Natural killer cell treated with Interleukin-12 subunit alpha and Interleukin-12 subunit beta and Interleukin-15 and Interleukin-18, amount 100 ng/mL, for 72 hours (primary cell): Measurements from ENCODE around the gene GBP3. TPM values are rescaled to one million over a fixed set of nuclear protein-coding genes. Genes with fewer than 3 reads are reported as not detected.
"Not testable (repeated sequence)": the region's sequence is repeated elsewhere in the genome, so short reads cannot be mapped to it uniquely, and the experiment has no call there.

ENCODE experiments used
- ATAC-seq, 2 donors: fragments of 150-1000 bp; cut with Tn5 transposase in 1 of 2; sonication (Bioruptor Pico), chemical (Tn5 transposase) in 1 of 2; 2 replicates each; pipeline ENCODE4 v1.10.0; 2021
- DNase-seq: peaks from one replicate; pipeline ENCODE4 v3.0.0; 2022; ENCODE audit warnings: low spot score
- H3K27ac Mint-ChIP-seq, 2 donors: 1 replicate in 1 of 2; 2 replicates in 1 of 2; pipeline ENCODE4 v1.8.0; 2022; ENCODE audit warnings: mixed read lengths in 2 of 2, mild to moderate bottlenecking in 1 of 2, moderate library complexity in 1 of 2
- H3K27me3 Mint-ChIP-seq, 2 donors: 1 replicate in 1 of 2; 2 replicates in 1 of 2; pipeline ENCODE4 v1.8.0; 2022; ENCODE audit warnings: mixed read lengths in 2 of 2
- H3K36me3 Mint-ChIP-seq: one replicate; pipeline ENCODE4 v1.8.0; 2022; ENCODE audit warnings: mixed read lengths
- H3K4me1 Mint-ChIP-seq, 2 donors: 1 replicate in 1 of 2; 2 replicates in 1 of 2; pipeline ENCODE4 v1.8.0; 2022; ENCODE audit warnings: low read depth in 2 of 2, mixed read lengths in 2 of 2, mild to moderate bottlenecking in 1 of 2
- H3K4me3 Mint-ChIP-seq: one replicate; pipeline ENCODE4 v1.8.0; 2022; ENCODE audit warnings: mixed read lengths
- H3K9me3 Mint-ChIP-seq: 2 replicates; pipeline ENCODE4 v1.8.0; 2022; ENCODE audit warnings: mixed read lengths
- total RNA-seq, 2 donors: library from RNA; stranded (reverse); gene quantifications; one replicate each; pipeline ENCODE4 v1.2.3, GENCODE V29; 2022

The GBP3 gene
- total RNA-seq, 2 donors from 2014 or later: 36.6 to 88.6 TPM

DNA sequence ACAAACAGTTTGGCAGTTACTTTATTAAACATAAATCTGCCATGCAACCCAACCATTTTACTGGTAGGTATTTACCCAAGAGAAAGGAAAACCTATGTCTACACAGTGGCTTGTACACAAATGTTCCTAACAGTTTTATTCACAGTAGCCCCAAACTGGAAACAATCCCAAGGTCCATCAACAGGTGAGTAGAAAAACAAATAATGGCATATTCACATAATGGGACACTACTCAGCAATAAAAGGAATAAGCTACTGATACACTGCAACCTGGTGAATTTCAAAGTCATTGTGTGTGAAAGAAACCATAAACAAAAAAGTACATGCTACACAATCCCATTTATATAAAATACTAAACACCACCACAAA lies 42.9 kb downstream of the GBP3 start:
- Mint-ChIP-seq H3K36me3 (peaks cover 44% of the 10 kb centered on the region), H3K27ac (peak overlapping the region; percentile 89 to 96), H3K4me3 (peak overlapping the region; percentile 66), H3K9me3 (peaks cover 6% of the 10 kb centered on the region), H3K27me3 (no peaks in the 10 kb centered on the region), H3K4me1 (peaks cover 71% of the 10 kb centered on the region in 2 donors)
- DNase-seq (no peak), ATAC-seq (no peak)

DNA sequence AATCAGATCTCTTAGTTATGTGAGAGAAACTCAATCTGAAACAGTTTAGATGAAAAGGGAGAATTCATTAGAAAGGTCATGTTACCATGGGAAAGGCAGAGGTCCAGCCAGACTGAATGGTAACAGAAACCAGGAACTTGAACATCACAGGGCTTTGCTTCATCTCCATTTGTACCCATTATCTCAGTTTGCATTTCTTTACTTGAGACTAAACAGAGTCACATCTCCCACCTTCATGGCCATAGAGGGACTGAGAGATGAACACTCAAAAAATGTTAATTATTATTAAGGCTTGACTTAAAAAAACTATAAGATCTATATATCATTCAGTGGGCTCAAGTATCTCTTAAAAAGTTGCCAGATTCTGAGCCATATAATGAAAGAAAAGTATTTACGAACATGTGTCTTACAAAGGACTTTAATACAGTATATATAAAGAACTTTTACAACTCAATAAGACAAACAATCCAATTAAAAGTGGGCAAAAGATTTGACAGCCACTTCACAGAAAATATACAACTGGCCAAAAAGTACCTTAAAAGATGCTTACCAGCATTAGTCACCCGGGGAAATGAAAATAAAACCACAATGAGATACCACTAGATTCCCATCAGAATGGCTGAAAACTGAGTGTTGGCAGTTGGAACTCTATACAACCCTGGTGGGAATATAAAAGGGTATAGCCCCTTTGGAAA lies 43.5 kb downstream of the GBP3 start:
- ATAC-seq (peak; percentile 55 to 69), DNase-seq (no peak)
- Mint-ChIP-seq H3K27me3 (no peaks in the 10 kb centered on the region), H3K4me3 (peak overlapping the region; percentile 66), H3K36me3 (peaks cover 44% of the 10 kb centered on the region), H3K27ac (peak overlapping the region; percentile 89 to 96), H3K9me3 (peaks cover 6% of the 10 kb centered on the region), H3K4me1 (peaks cover 70% of the 10 kb centered on the region in 2 donors)

DNA sequence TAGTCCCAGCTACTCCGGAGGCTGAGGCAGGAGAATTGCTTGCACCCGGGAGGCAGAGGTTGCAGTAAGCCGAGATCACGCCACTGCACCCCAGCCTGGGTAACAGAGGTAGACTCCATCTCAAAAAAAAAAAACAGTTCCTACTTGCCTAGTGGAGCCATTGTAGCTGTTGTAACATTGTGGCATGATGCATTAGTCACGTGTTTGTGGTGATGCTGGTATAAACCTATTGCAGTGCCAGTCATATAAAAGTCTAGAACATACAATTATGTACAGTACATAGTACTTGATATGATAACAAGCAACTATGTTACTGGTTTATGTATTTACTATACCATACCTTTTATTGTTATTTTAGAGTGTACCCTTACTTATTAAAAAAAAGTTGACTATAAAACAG lies 46.4 kb downstream of the GBP3 start:
- ATAC-seq (peak in 1 of 2 donors; percentile 57), DNase-seq (no peak)
- Mint-ChIP-seq H3K27me3 (no peaks in the 10 kb centered on the region), H3K4me3 (no peak overlapping the region), H3K27ac (no peak overlapping the region), H3K9me3 (peaks cover 3% of the 10 kb centered on the region), H3K36me3 (peaks cover 16% of the 10 kb centered on the region), H3K4me1 (peaks cover 54 to 65% of the 10 kb centered on the region in 2 donors)

DNA sequence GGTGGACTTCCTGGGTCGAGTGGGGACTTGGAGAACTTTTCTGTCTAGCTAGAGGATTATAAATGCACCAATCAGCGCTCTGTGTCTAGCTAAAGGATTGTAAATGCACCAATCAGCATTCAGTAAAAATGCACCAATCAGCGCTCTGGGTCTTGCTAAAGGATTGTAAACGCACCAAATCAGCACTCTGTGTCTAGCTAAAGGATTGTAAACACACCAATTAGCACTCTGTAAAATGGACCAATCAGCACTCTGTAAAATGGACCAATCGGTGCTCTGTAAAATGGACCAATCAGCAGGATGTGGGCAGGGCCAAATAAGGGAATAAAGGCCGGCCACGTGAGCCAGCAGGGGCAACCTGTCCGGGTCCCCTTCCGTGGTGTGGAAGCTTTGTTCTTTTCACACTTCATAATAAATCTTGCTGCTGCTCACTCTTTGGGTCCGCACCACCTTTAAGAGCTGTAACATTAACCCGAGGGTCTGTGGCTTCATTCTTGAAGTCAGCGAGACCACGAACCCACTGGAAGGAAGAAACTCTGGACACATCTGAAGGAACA lies 48.0 kb downstream of the GBP3 start:
- ATAC-seq, H3K9me3 Mint-ChIP-seq, H3K36me3 Mint-ChIP-seq, H3K27me3 Mint-ChIP-seq, DNase-seq: not testable (repeated sequence)
- peaks cover 43 to 57% of the 10 kb centered on the region in 2 donors for H3K4me1 Mint-ChIP-seq
- peak overlapping the region; percentile 44 to 83 for H3K27ac Mint-ChIP-seq
- H3K4me3 Mint-ChIP-seq: peak overlapping the region; percentile 44

DNA sequence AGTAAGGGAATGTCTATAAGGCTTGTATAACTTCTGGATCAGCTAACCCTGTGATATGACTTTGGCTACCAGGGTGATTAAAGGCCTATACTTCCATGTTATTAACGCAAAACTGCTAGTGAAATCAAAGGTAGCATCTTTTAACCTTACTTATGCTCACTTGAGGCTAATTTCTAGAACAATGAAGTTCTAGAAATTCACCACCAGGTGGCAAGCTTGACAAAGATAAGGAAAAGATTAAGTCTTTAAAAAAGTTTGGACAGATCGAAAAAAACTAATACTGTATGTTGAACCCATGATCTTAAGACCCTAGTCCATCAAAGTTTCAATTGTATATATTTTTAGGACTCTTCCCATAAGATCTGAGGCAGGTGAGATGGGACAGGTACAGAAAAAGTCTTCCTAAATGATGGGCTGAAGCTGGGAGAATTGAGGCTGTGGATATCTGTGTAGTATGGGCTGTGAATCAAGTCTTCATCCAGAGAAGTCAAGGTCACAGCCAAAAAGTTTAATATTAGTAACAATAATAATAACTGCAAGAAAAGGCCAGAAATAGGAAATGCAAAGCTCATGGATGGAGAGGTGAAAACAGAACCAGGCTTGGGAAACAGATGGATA lies 49.0 kb downstream of the GBP3 start:
- ATAC-seq (no peak), DNase-seq (no peak)
- H3K4me3 Mint-ChIP-seq: no peak overlapping the region
- no peaks in the 10 kb centered on the region for H3K36me3 Mint-ChIP-seq
- peak overlapping the region in 1 of 2 donors; percentile 83 for H3K27ac Mint-ChIP-seq
- H3K27me3 Mint-ChIP-seq: no peaks in the 10 kb centered on the region
- peaks cover 33 to 48% of the 10 kb centered on the region in 2 donors for H3K4me1 Mint-ChIP-seq
- no peaks in the 10 kb centered on the region for H3K9me3 Mint-ChIP-seq

DNA sequence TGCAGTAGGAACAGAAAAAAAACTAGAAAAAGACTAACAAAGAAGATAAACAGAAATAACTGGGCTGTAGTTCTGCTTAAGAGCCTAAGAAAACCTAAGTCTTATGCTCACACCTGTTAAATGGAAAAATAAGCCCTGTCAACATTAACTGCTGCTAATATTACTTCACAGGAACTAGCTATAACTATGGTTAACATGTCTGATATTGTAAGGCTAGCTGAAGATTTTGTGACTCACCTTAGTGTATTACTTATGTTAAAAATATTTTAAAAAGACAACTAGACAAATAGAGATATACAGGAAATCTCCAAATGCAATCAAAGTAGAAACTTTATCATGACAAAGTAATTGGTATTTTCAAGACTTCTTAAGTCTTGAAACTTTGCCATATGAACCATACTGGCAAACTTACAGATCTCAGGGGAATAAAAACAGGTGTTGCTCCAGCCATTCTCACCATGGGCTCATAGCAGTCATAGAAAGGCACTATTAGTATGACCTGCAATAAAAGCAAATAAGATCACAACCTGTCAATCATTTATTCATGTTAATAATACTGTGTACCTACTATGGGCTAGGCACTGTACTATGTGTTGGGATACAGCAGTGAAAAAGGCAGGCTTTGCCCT lies 60.9 kb downstream of the GBP3 start:
- no peak for ATAC-seq
- Mint-ChIP-seq H3K9me3 (no peaks in the 10 kb centered on the region), H3K4me1 (no peaks in the 10 kb centered on the region), H3K4me3 (no peak overlapping the region), H3K27me3 (no peaks in the 10 kb centered on the region), H3K27ac (no peak overlapping the region), H3K36me3 (peaks cover 37% of the 10 kb centered on the region)
- no peak for DNase-seq

DNA sequence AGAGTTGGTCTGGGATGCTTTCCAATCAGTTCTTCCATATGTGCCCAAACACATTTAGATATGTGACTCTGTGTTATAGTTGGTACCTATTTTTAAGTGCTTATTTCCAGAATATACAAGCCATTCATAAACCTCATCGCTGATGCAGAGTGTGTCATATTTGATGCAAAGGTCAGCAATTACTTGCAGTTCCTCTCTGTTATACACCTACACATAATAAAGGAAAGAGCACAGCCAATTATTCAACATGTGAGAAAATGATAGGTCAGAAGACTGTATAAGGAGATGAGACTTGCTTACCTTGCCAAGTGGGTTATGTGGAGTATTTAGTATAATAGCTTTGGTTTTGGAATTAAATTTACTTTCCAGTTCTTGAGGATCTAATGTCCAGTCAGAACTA lies 61.6 kb downstream of the GBP3 start:
- H3K4me1 Mint-ChIP-seq: no peaks in the 10 kb centered on the region
- H3K9me3 Mint-ChIP-seq: no peaks in the 10 kb centered on the region
- H3K27ac Mint-ChIP-seq: no peak overlapping the region
- H3K4me3 Mint-ChIP-seq: no peak overlapping the region
- no peak for ATAC-seq
- H3K36me3 Mint-ChIP-seq: peaks cover 42% of the 10 kb centered on the region
- DNase-seq: no peak
- H3K27me3 Mint-ChIP-seq: no peaks in the 10 kb centered on the region

Other genes starting within 250 kb of the GBP3 start
- gene GTF2B, start 131.3 kb downstream of the GBP3 start, total RNA-seq: 10 to 100 TPM; 31.2 to 43.1 TPM
- gene KYAT3, start 30.2 kb downstream of the GBP3 start, total RNA-seq: 10 to 100 TPM; 28.0 to 32.6 TPM
- gene RBMXL1, start 30.2 kb downstream of the GBP3 start, total RNA-seq: 10 to 100 TPM; 30.1 to 30.9 TPM
- 100 to 1,000 TPM; 154 to 241 TPM for gene GBP1, start 42.3 kb upstream of the GBP3 start, total RNA-seq
- 100 to 1,000 TPM; 154 to 357 TPM for gene GBP2, start 103.2 kb upstream of the GBP3 start, total RNA-seq
- 1 to 10 TPM in 1 of 2 donors, not detected in 1; 1.3 TPM for gene GBP7, start 153.1 kb upstream of the GBP3 start, total RNA-seq
- 100 to 1,000 TPM in 1 of 2 donors, 10 to 100 TPM in 1; 38.5 to 123 TPM for gene GBP4, start 176.1 kb upstream of the GBP3 start, total RNA-seq
- gene GBP5, start 250.0 kb upstream of the GBP3 start, total RNA-seq: 100 to 1,000 TPM; 305 to 573 TPM